ENCODE data around the gene PPP6R1. TPM values are rescaled to one million over a fixed set of nuclear protein-coding genes. Genes with fewer than 3 reads are reported as not detected.

PPP6R1 gene
- 16.4 and 18.0 TPM in 2 replicates for total RNA-seq

DNA sequence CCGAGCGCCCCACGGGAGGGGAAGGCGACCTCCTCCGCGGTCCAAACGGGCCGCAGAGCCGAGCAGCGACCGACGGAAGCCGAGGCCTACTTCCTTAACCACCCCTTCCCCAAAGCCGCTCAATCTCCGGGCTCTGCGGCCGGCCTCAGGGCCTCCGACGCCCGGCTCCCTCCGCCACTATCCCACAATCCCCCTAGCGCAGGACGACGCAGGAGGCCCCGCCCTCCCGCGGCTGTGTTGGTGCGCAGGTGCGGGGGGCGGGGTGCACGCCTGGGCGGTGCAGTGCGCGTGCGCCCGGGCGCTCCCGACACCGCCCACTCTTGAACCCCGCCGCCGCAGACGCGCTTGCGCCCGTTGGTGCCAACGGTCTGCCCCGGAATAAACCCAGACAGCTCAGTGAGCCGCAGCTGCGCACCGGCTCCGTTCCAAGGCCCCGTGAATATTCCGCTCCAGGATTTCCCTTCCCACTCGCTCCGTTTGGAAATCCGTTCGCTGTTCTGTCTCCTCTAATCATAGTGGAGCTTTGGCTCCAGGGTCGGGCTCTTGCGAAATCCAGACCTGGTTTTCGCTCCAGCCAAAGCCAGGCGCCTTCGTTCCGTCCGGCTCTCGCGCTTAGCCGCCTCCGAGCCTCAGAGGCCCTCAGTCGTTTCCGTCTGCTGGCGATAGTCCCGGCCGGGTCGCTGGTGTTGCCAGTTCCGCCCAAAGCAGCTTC is at the start of gene PPP6R1:
TSS of gene PPP6R1 (minus strand) at position 190 of the 712 bp plus-strand sequence. CDS start 11,914 bp downstream, outside the sequence.

DNA sequence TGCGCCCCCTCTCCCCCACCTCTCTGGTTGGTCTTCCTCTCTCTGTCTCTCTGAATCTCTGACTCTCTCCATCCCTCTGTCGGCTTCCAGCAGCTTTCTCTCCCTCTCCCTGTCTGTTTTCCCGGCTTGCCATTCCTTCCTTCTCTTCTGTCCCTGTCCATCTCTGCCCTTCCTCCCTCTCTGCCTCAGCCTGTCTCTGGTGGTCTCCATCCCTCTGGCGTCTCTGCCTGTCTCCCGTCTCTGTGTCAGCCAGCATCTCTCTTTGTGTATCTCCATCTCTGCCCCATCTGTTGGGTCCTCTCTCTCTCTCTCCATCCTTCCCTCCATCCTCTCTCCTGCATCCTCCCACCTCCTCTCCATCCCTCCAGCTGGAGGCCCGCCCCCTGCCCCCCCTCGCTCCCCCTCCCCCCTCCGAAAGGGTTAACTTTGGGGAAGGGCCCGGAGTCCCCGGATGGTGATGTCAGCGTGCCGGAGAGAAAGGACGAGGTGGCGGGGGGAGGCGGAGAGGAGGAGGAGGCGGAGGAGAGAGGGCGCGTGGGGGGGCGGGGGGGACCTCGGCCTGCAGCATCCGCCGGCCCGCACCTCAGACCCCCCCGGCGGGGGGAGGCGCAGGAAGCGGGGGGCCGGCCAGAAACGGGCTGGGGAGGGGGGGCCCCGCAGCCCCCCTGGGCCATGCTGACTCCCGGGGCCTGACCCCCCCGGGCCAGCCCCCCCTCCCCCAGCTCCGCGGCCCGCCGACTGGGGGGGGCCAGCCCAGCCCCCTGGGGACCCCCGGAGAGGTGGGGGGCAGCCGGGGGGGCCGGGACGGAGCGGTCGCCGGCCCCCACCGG is 24.9 kb upstream of the PPP6R1 start, which contains the start of gene BRSK1:
TSS of gene BRSK1 (plus strand) at position 450 of the 830 bp plus-strand sequence. CDS start 446 bp downstream, outside the sequence.

DNA sequence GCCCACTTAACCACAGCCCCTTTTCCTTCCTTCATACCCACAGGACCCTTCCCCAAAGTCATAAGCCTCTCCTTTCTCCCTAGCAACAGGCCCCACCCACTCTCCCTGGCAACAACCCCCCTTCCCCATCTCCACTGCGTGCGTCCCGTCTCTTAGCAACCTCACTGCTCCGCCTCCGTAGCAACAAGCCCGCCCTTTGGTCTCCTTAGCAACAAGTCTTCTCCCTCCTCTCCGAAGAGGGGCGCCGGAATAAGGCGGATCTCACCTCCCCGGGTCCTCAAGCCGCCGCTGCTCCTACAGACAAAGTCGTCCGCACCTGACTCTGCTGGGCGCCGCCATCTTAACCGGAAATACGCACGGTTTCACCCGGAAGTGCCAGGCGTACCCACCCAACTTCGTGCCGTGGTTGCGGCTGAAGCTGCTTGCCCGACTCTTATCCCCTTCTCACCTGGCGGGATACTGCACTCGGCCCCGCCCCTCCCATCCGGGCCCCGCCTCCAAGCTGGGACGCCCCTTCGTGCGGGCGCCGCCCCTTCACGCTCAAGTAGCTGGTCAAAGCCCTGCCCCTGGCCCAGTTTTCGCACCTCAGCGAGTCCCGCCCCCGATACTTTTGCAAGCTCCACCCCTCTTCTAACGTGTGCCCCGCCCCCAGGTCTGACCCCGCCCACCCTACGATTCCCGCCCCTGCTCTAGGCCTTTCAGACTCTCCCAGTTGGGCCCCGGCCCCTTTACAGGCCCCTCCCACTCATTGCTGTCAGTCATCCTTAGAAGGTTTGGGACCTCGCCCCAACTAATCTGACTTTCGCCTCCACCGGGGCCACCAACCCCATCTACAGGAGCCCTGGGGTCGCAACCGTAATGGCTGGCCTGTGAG is 21.2 kb upstream of the PPP6R1 start, which contains the start of gene HSPBP1:
TSS of gene HSPBP1 (minus strand) at position 341 of the 874 bp plus-strand sequence. CDS start 502 bp downstream, outside the sequence.

GRCh38 chr19:55228403-55229031 is 30.3 kb downstream of the PPP6R1 start, which contains the start of gene TMEM86B:
Gene TMEM86B, minus strand, starts transcription at chr19:55228763. Its CDS starts 22 bp downstream, at chr19:55228741.

DNA sequence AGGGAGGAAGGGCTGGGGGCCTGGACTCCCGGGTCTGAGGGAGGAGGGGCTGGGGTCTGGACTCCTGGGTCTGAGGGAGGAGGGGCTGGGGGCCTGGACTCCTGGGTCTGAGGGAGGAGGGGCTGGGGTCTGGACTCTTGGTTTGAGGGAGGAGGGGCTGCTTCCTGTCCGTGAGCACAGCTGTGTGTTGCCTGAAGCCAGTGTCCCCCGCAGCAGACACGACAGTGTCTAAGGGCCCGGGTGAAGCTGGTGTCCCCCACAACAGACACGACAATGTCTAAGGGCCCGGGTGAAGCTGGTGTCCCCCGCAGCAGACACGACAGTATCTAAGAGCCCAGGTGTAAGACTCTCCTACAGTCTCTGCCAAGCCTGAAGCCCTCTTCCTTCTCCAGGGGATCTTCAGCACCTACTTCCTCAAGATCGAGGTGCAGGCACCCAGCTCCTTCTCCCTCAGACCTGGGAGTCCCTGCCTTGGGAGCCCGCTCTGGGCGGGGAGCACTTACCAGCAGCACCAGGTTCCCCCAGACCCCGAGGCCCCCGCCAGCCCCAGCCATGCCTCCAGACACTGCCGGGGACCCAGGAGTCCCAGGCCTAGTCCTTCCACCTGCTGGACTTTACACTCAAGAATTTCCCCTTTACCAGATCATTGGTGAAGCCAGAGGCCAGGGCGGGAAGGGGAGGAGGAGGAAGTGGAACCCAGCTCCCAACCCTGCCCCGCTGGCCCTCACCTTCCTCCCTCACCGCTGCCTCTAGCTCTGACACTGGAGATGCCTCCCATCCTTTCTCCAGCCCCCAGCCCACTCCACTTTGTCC is 49.7 kb downstream of the PPP6R1 start, which contains the start of gene PTPRH:
TSS of gene PTPRH (minus strand) at position 622 of the 813 bp plus-strand sequence. CDS start at position 554, 68 bp downstream.

Other genes with a start within 250 kb of the PPP6R1 start
- 0.09 TPM in 1 of 2 replicates, not detected in the other for gene GP6, start 220.8 kb downstream of the PPP6R1 start, total RNA-seq
- 15.0 and 28.4 TPM in 2 replicates for gene RDH13, start 195.9 kb downstream of the PPP6R1 start, total RNA-seq
- gene EPS8L1, start 183.1 kb downstream of the PPP6R1 start, total RNA-seq, result 10.0 and 12.7 TPM in 2 replicates
- gene PPP1R12C, start 141.4 kb downstream of the PPP6R1 start, total RNA-seq, result 23.5 and 25.8 TPM in 2 replicates
- gene TNNT1, start 109.8 kb downstream of the PPP6R1 start, total RNA-seq, result 0.77 and 0.87 TPM in 2 replicates
- not detected in 2 replicates for gene TNNI3, start 101.3 kb downstream of the PPP6R1 start, total RNA-seq
- 0.34 and 0.65 TPM in 2 replicates for gene DNAAF3, start 92.4 kb downstream of the PPP6R1 start, total RNA-seq
- under 0.01 TPM in 1 of 2 replicates, not detected in the other for gene SYT5, start 78.7 kb downstream of the PPP6R1 start, total RNA-seq
- gene PTPRH, start 49.5 kb downstream of the PPP6R1 start, total RNA-seq, result 0.09 and 0.33 TPM in 2 replicates
- gene TMEM86B, start 30.3 kb downstream of the PPP6R1 start, total RNA-seq, result 0.33 and 1.0 TPM in 2 replicates
- 18.6 and 19.6 TPM in 2 replicates for gene HSPBP1, start 21.1 kb upstream of the PPP6R1 start, total RNA-seq
- gene BRSK1, start 25.0 kb upstream of the PPP6R1 start, total RNA-seq, result 0.65 and 0.77 TPM in 2 replicates
- gene TMEM150B, start 66.3 kb upstream of the PPP6R1 start, total RNA-seq, result not detected in 2 replicates
- 3.2 and 3.3 TPM in 2 replicates for gene KMT5C, start 80.9 kb upstream of the PPP6R1 start, total RNA-seq
- gene COX6B2, start 95.7 kb upstream of the PPP6R1 start, total RNA-seq, result not detected in 2 replicates
- not detected in 2 replicates for gene GARIN5B, start 104.2 kb upstream of the PPP6R1 start, total RNA-seq
- 0.33 TPM in 1 of 2 replicates, not detected in the other for gene IL11, start 111.4 kb upstream of the PPP6R1 start, total RNA-seq
- gene TMEM190, start 117.8 kb upstream of the PPP6R1 start, total RNA-seq, result not detected in 2 replicates
- 0.17 and 0.22 TPM in 2 replicates for gene TMEM238, start 125.3 kb upstream of the PPP6R1 start, total RNA-seq
- gene RPL28, start 126.9 kb upstream of the PPP6R1 start, total RNA-seq, result 177 and 193 TPM in 2 replicates
- gene UBE2S, start 148.8 kb upstream of the PPP6R1 start, total RNA-seq, result 23.0 and 32.1 TPM in 2 replicates
- not detected in 2 replicates for gene SHISA7, start 184.3 kb upstream of the PPP6R1 start, total RNA-seq
- 55.3 and 66.8 TPM in 2 replicates for gene ISOC2, start 202.6 kb upstream of the PPP6R1 start, total RNA-seq
- not detected in 2 replicates for gene C19orf85, start 205.7 kb upstream of the PPP6R1 start, total RNA-seq
- gene ZNF628, start 217.6 kb upstream of the PPP6R1 start, total RNA-seq, result 0.43 and 0.76 TPM in 2 replicates
- 7.9 and 8.8 TPM in 2 replicates for gene NAT14, start 226.2 kb upstream of the PPP6R1 start, total RNA-seq
- gene SSC5D, start 229.4 kb upstream of the PPP6R1 start, total RNA-seq, result under 0.01 TPM in 2 replicates

Measured in dermis lymphatic vessel endothelial cell (primary cell).